Activated naive CD4-positive, alpha-beta T cell treated with anti-CD3 and anti-CD28 coated beads, Interleukin-2, amount 50 U/mL, for 24 hours (primary cell): Measurements from ENCODE around the gene CD37.
"Not testable (repeated sequence)": the region's sequence is repeated elsewhere in the genome, so short reads cannot be mapped to it uniquely, and the experiment has no call there.

Experiments used
- H3K27ac Mint-ChIP-seq: one replicate; pipeline ENCODE4 v1.8.0; 2021; ENCODE audit warnings: mild to moderate bottlenecking, mixed read lengths
- H3K27me3 Mint-ChIP-seq: one replicate; pipeline ENCODE4 v1.8.0; 2021; ENCODE audit warnings: mixed read lengths
- H3K36me3 Mint-ChIP-seq: one replicate; pipeline ENCODE4 v1.8.0; 2021; ENCODE audit warnings: mixed read lengths
- H3K4me1 Mint-ChIP-seq: one replicate; pipeline ENCODE4 v1.8.0; 2021; ENCODE audit warnings: mixed read lengths
- H3K4me3 Mint-ChIP-seq: one replicate; pipeline ENCODE4 v1.8.0; 2021; ENCODE audit warnings: mild to moderate bottlenecking, mixed read lengths
- H3K9me3 Mint-ChIP-seq: one replicate; pipeline ENCODE4 v1.8.0; 2021; ENCODE audit warnings: mixed read lengths

The CD37 gene

DNA sequence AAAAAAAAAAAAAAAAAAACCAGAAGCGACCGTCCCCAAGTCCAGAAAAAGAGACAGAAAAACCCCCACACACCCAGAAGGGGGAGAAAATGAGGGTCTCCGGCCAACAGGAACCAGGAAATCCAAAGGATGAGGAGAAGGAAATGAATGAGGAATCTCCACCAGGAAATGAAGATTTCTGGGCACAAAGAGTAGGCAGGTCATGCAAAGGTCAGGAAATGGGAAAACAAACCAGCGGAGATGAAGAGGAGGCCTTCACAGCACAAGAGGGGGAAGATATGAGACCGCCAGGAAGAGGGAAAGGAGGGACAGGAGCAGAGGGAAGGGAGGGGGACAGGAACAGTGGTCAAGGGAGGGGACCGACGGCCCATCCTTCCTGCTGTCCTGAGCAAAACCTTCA is 21.2 kb downstream of the CD37 start:
- no peak overlapping the region for H3K27ac Mint-ChIP-seq
- peaks cover 22% of the 10 kb centered on the region for H3K4me1 Mint-ChIP-seq
- no peak overlapping the region for H3K4me3 Mint-ChIP-seq
- H3K9me3 Mint-ChIP-seq, result no peaks in the 10 kb centered on the region
- H3K36me3 Mint-ChIP-seq, result no peaks in the 10 kb centered on the region
- peaks cover 4% of the 10 kb centered on the region for H3K27me3 Mint-ChIP-seq

DNA sequence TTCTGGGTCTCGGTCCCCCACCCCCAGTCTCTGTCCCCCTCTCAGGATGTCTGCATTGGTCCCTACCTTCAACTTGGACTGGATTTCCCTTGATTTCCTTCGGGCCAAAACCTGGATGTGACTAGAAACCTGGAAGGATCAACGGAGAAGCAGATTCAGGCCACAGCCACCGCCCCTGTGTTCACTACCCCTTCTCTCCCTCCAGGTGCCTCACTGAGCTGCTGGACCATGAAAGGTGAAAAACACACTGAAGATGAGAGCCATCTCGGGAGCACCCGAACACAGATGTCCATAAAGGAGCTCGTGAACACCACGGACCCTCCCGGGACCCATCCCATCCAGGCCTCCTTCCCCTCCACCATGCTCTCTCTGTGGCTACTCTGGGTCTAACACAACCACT is 22.0 kb downstream of the CD37 start:
- no peaks in the 10 kb centered on the region for H3K36me3 Mint-ChIP-seq
- H3K4me1 Mint-ChIP-seq, result peaks cover 22% of the 10 kb centered on the region
- H3K27me3 Mint-ChIP-seq, result peaks cover 4% of the 10 kb centered on the region
- no peak overlapping the region for H3K4me3 Mint-ChIP-seq
- no peak overlapping the region for H3K27ac Mint-ChIP-seq
- H3K9me3 Mint-ChIP-seq, result no peaks in the 10 kb centered on the region

DNA sequence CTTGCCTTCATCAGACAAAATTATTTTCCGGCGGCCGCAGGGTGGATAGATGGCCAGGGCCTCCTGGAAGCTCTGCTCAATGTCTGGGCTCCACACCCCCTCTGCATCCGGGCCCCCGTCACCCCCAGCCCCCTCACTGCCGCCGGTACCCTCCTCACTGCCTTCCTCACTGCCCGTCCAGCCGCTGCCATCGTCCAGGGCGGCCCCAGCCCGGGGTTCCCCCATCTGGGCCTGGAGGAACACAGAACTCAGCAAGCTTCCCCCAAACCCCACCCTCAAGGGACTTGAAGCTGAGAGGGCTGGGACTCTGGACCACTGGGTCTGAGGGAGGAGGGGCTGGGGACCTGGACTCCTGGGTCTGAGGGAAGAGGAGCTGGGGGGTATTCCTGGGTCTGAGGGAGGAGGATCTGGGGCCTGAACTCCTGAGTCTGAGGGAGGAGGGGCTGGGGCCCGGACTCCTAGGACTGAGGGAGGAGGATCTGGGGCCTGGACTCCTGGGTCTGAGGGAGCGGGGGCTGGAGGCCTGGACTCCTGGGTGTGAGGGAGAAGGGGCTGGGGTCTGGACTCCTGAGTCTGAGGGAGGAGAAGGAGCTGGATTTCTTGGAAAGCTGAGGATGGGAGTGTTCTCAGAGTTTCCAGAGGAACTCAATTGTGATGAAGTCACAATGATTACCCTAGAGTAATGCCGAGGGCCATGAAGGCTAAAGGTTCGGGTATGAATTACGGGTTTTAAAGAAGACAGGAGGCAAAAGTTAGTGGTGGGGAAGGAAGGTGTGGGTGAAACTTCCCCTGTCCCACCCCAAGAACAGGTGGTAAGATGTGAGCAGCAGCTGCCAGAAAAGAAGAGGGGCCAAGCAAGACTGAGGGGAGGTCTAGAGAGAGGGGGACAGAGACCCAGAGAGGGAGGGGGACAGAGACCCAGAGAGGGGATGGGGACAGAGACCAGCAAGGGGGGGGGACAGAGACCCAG is 24.9 kb downstream of the CD37 start:
- Mint-ChIP-seq H3K9me3 (no peaks in the 10 kb centered on the region), H3K27me3 (peaks cover 7% of the 10 kb centered on the region), H3K27ac (no peak overlapping the region), H3K4me1 (peaks cover 22% of the 10 kb centered on the region), H3K4me3 (no peak overlapping the region), H3K36me3 (no peaks in the 10 kb centered on the region)

DNA sequence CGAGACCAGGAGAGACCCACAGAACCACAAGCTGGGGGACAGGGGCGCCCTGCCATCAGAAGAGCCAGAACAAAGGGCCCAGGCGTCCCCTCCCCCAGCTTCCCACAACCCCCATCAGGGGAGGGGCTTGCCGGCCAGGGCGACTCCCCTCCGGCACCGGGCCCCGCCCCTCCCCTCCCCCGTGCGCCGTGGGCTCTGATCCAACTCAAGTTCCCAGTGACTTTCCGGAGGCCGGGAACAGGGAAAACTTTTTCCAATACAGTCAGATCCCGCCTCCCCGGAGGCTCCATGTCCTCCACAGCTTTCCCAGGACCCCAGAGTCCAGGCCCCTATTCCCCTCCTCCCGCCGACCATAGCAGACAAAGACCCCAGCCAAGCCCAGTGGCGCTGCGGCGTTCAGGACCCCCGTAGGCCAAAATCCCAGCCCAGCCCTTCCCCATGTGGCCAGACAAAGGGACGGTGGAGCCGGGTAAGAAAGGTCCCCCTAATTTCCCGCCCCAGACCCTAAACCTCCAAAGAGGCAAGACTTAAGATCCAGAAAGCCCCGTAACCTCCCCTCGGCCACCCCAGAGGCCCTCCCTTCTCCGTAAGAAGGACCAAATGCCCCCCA is 26.3 kb downstream of the CD37 start:
- Mint-ChIP-seq H3K4me1 (peaks cover 11% of the 10 kb centered on the region), H3K27me3 (peaks cover 4% of the 10 kb centered on the region), H3K27ac (no peak overlapping the region), H3K36me3 (no peaks in the 10 kb centered on the region), H3K4me3 (peak overlapping the region; percentile 43), H3K9me3 (no peaks in the 10 kb centered on the region)

DNA sequence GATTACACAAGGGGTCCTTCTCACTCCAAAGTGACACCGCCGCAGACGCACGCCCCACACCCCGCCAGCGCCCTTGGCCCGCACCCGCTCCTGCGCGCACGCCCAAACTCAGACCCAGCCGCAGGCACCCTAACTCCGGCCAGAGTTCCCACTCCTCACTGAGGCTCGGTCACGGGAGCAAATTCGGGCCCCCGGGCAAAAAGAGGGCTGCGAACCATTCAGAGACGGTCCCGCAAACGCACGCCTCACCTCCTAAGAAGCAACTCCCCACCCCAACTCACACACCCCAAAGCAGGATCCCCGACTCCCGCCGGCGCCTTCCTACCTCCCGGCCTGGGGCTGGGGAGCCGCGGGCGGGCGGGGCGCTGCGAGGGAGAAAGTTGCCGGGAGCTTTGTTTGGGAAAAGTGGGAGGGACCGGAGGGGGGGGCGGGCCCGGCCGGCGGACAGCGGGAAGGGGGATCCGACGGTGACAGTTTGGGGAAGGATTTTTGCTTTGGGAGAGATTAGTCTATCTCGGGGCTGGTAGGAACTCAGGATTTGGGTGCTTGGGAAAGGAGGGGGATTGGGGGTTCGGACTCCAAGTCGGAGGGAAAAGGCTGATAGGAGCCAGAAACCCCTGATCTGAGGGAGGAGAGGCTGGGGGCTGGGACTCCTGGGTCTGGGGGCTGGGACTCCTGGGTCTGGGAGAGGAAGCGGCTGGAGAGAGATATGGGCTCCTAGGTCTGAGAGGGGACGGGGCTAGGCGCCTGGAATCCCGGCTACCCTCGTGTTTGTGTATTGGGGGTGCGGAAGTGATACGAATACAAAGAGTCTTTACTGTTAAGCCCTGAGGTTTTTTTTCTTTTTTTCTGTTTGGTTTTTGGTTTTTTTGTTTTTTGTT is 27.1 kb downstream of the CD37 start, which contains the start of gene TEAD2:
TEAD2 (minus strand) TSS at position 369 of the 881 bp plus-strand sequence. CDS start 2,341 bp downstream, outside the sequence.
- no peaks in the 10 kb centered on the region for H3K9me3 Mint-ChIP-seq
- H3K36me3 Mint-ChIP-seq, result no peaks in the 10 kb centered on the region
- peaks cover 7% of the 10 kb centered on the region for H3K4me1 Mint-ChIP-seq
- H3K27ac Mint-ChIP-seq, result no peak within 1 kb of the TSS
- H3K4me3 Mint-ChIP-seq, result peak within 1 kb of the TSS; percentile 43
- peaks cover 4% of the 10 kb centered on the region for H3K27me3 Mint-ChIP-seq

DNA sequence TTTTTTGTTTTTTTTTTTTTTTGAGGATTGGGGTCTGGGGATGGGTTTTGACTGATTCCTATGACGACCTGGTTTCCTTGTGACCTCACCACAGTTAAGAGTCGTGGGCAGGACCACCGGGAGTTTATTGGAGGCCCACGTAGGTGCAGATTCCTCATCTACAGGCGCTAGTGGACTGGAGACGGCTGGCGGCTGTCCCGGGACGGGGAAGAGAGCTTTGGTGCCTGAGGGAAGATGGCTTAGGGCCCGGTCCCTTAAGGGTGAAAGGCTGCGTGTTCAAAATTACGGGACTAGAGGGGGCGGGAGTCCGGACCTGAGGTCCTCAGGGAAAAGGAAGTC is 27.7 kb downstream of the CD37 start:
- Mint-ChIP-seq H3K27ac (no peak overlapping the region), H3K9me3 (no peaks in the 10 kb centered on the region), H3K4me1 (peaks cover 7% of the 10 kb centered on the region), H3K27me3 (peaks cover 4% of the 10 kb centered on the region), H3K36me3 (no peaks in the 10 kb centered on the region), H3K4me3 (no peak overlapping the region)

DNA sequence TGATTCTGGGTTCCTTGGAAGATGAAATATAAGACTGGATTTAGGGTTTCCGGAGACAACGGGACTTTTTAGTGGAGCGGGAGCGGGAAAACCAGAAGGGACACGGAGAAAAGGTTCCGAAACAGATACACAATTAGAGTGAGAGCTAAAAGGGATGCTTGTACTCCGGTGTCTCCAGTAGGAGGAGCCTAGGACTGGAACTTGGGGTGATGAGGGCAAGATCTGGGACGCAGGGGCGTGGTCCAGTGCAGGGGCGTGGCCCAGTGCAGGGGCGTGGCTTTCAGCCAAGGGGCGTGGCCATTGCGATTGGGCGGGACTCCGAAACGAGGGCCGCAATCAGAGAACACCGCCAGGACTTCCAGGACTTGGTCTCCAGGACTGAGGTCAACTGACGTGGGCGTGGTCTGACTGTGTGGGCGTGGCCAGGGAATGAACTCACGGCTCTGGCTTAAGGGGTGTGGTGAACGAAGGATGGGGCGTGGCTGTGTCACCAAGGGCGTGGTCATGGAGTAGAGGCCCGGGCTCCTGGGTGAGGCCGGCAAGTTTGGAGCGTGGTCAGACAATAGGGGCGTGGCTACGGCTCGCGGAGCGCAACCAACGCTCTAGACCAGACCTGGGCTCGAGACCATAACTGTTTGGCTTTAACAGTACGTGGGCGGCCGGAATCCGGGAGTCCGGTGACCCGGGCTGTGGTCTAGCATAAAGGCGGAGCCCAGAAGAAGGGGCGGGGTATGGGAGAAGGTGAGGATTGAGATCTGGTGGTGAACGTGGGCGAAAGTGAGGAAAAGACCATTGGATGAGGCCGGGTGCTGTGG is 28.3 kb downstream of the CD37 start, which contains the start of gene DKKL1:
DKKL1 (plus strand) TSS at position 610 of the 815 bp plus-strand sequence; CDS start at position 732, 122 bp downstream.
- H3K4me3 Mint-ChIP-seq, result no peak within 1 kb of the TSS
- peaks cover 4% of the 10 kb centered on the region for H3K27me3 Mint-ChIP-seq
- H3K4me1 Mint-ChIP-seq, result peaks cover 7% of the 10 kb centered on the region
- H3K9me3 Mint-ChIP-seq, result no peaks in the 10 kb centered on the region
- H3K27ac Mint-ChIP-seq, result peak within 1 kb of the TSS; percentile 59
- H3K36me3 Mint-ChIP-seq, result no peaks in the 10 kb centered on the region

DNA sequence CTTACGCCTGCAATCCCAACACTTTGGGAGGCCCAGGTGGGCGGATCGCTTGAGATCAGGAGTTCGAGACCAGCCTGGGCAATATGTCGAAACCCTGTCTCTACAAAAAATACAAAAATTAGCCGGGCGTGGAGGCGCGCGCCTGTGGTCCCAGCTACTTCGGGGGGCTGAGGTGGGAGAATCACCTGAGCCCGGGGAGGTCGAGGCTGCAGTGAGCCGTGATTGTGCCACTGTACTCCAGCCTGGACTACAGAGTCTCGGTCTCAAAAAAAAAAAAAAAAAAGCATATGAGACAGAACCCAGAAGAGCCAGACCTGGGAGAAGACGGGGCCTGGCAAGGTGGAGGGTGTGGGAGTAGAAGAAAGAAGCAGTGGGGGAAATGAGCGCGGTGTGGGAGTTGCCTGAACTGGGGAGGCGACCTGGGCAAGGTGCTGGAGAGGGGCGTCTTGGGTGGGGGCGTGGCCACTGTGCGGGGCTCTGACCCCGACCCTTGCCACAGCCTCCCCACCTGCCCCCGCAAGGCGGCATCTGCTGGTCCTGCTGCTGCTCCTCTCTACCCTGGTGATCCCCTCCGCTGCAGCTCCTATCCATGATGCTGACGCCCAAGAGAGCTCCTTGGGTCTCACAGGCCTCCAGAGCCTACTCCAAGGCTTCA is 29.0 kb downstream of the CD37 start:
- Mint-ChIP-seq H3K4me3 (no peak overlapping the region), H3K9me3 (no peaks in the 10 kb centered on the region), H3K36me3 (no peaks in the 10 kb centered on the region), H3K4me1 (peaks cover 7% of the 10 kb centered on the region), H3K27ac (peak overlapping the region; percentile 59), H3K27me3 (peaks cover 4% of the 10 kb centered on the region)

DNA sequence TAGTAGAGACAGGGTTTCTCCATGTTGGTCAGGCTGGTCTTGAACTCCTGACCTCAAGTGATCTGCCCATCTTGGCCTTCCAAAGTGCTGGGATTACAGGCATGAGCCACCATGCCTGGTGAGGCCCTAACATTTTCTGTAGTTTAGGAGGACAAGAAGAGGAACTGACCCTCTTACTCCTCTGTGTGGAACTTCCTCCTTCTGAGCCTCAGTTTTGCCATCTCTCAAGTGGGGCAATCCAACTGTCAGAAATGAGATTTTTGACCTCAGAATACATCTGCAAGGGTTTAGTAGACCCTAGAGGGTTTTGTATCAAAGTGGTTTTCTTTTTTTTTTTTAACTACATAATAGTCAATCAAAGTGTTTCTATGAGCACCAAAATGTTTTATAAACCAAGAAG is 30.9 kb downstream of the CD37 start:
- Mint-ChIP-seq H3K4me1 (peaks cover 2% of the 10 kb centered on the region), H3K4me3 (no peak overlapping the region), H3K27me3 (peaks cover 4% of the 10 kb centered on the region), H3K27ac (no peak overlapping the region), H3K36me3 (no peaks in the 10 kb centered on the region), H3K9me3 (no peaks in the 10 kb centered on the region)

DNA sequence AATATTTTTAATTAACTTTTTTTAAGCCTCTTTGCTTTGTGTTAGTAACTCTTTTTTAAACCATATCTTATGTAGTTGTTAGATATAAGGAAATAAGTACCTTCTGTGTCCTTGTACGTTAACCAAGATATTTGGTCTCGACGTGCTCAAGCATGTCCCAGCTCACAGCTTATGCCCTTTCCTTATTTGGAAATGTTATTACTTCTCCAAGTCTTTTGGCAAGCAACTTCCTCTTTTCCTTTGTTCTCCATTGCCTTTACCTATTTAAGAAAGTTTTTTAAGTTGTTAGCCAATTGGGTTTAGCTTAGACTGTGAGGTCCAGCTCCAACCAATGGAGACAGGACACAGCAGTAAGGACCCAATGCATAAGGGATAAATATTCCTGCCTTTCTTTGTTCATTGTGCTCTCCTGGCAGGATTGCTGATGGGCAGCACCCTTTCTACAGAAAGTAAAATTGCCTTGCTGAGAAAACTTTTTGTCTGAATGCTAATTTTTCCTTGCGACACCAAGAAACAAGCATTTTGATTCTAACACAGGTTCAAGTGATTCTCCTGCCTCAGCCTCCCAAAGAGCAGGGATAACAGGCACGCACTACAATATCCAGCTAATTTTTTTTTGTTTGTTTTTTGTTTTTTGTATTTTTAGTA is 33.6 kb downstream of the CD37 start:
- Mint-ChIP-seq H3K27ac (no peak overlapping the region), H3K27me3 (peaks cover 4% of the 10 kb centered on the region), H3K4me1 (no peaks in the 10 kb centered on the region), H3K4me3 (no peak overlapping the region), H3K36me3 (no peaks in the 10 kb centered on the region), H3K9me3 (no peaks in the 10 kb centered on the region)

DNA sequence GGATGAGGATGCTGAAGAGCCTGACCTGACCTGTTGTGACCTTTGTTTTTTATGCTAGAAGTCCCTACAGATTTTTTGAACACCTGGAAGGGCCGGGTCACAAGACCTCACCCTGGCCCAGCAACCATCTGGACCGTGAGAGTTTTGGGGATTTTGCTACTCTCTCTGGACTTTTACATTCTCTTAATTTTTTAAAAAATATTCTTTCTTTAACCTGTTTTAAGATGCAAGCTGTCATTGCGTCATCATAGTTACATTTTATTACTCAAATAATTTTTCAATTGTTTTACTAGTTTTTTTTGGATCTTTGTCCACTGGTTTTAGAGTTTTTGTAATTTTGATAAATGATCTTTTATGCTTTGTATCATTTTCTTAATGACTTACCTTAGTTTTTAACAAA is 36.0 kb downstream of the CD37 start:
- Mint-ChIP-seq H3K9me3 (no peaks in the 10 kb centered on the region), H3K27me3 (no peaks in the 10 kb centered on the region), H3K4me3 (no peak overlapping the region), H3K4me1 (no peaks in the 10 kb centered on the region), H3K27ac (no peak overlapping the region), H3K36me3 (no peaks in the 10 kb centered on the region)

DNA sequence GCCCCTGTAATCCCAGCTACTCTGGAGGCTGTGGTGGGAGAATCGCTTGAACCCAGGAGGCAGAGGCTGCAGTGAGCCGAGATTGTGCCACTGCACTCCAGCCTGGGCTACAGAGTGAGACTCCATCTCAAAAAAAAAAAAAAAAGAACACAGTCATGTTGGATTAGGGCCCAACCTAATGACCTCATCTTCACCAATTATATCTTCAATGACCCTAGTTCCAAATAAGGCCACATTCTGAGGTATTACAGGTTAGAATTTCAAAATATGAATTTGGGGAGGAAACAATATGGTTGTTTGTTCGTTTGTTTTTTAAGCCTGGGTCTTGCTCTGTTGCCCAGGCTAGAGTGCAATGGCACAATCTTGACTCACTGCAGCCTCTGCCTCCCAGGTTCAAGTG is 38.0 kb downstream of the CD37 start:
- H3K4me1 Mint-ChIP-seq, H3K9me3 Mint-ChIP-seq, H3K27ac Mint-ChIP-seq, H3K36me3 Mint-ChIP-seq, H3K27me3 Mint-ChIP-seq, H3K4me3 Mint-ChIP-seq: not testable (repeated sequence)

DNA sequence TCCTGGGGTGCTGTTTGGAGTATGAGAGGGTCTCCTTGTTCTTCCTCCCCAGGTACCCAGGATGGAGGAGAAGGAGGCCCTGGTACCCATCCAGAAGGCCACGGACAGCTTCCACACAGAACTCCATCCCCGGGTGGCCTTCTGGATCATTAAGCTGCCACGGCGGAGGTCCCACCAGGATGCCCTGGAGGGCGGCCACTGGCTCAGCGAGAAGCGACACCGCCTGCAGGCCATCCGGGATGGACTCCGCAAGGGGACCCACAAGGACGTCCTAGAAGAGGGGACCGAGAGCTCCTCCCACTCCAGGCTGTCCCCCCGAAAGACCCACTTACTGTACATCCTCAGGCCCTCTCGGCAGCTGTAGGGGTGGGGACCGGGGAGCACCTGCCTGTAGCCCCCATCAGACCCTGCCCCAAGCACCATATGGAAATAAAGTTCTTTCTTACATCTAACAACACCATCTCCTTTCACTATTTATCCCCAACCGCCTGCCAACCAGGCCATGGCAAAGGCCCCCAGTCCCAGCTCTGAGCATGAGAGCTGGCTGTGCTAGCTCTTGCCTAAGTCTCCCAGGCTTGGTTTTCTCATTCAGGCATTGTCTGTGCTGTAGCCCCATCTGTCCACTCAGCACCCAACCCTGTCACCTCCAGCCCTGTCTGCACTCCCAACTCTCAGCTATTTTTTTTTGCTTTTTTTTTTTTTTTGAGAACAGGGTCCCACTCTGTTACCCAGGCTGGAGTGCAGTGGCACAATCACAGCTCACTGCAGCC is 39.6 kb downstream of the CD37 start:
- Mint-ChIP-seq H3K27ac (no peak overlapping the region), H3K9me3 (no peaks in the 10 kb centered on the region), H3K27me3 (peaks cover 3% of the 10 kb centered on the region), H3K36me3 (no peaks in the 10 kb centered on the region), H3K4me1 (no peaks in the 10 kb centered on the region), H3K4me3 (no peak overlapping the region)
